ENCODE data around the gene PDPN.

The PDPN gene

DNA sequence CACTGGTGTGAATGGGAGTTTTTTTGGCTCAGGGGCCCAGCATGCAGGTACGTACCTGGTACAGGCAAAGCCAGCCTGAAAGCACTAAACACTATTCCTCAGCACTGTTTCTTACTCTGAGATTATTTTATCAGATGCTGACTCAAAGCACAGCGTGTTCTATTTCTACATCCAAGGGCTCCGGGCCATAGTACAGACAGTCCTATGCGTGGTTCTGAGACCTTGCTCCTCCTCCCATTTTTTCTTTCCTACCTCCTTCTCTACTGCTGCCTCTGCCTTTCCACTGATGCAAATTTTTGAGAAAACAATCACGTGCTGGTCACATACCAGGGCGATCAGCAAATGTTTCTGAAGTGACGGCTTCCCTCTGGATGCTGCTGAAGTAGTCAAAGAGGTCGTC lies 36.3 kb downstream of the PDPN start:
- DNase-seq, result no peak

DNA sequence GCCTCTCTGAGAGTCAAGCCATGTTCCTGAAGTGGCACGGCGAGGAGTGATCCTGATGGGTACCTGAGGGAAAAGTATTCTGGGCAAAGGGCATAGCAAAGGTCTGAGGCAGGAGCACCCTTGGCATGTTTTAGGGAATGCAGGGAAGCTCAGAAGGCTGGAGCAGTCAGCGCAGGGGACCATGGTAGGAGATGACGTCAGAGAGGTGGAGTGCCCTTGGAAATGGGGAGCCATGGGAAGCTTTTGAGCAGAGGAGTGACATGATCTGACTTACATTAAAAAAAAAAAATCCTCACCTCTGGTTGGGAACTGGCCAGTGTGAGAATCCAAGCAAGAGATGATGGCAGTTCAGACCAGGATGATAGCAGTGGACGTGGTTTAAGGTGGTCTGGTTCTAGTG lies 37.2 kb downstream of the PDPN start:
- no peak for DNase-seq

DNA sequence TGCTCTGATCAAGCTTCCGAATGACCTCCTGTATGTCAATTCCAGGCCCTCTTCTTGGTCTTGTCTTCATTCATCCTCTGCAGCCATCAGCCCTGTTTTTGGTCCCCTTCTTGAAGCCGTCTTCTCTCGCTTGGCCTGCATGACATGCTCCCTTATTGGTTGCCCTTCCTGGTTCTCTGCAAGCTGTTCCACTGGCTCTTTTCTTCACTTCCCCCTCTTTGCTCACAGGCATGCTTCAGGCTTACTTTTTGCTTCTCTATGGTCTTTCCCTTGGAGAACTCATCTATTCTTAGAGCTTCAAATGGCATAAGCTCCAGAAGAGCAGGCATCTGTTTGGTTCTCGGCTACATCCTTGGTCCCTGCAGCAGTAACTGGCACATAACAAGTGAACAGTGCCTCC lies 38.8 kb downstream of the PDPN start:
- DNase-seq, result no peak

DNA sequence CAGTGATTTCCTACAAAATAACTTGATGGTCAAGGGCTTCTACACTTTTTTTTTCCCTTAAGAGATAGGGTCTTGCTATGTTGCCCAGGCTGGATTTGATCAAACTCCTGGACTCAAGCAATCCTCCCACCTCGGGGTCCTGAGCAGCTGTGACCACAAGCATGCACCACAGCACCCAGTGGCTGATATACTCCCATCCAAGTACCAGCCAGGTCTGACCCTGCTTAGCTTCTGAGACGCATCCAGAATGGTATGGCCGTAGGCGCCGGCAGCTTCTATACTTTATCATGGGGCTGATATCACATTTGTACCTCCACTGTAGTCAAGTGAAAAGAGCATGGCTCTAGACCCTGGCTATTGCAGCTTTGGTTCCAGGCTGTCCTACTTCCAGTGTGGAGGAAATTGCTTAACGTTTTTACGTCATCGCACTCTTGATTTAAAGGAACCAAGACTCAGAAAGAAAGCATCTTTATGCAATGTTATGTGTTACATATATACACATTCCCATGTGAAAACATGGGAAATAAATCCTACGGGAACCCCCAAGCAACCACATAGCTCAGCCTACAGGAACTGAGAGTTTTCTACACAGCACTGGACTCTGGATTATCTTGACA lies 39.5 kb downstream of the PDPN start:
- no peak for DNase-seq

GRCh38 chr1:13624526-13624925 lies 40.9 kb downstream of the PDPN start:
- DNase-seq, result no peak

DNA sequence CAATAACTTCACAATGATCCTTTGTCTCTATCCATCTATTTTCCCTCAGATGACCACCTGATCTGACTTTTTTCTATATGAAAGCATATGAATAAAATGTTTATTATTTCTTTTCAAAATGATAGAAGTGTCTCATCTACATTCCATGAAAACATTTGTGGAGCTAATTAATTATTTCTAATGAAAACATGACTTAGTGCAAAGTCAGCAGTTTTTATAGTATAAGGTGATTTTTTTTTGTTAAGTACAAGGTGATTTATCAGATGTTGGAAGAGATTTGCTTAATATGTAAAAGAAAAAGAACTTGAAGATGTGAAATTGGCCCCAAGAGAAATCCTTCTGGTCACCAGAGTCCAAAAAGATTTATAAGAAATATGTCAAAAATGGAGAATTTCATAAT lies 43.5 kb downstream of the PDPN start:
- DNase-seq, result no peak

DNA sequence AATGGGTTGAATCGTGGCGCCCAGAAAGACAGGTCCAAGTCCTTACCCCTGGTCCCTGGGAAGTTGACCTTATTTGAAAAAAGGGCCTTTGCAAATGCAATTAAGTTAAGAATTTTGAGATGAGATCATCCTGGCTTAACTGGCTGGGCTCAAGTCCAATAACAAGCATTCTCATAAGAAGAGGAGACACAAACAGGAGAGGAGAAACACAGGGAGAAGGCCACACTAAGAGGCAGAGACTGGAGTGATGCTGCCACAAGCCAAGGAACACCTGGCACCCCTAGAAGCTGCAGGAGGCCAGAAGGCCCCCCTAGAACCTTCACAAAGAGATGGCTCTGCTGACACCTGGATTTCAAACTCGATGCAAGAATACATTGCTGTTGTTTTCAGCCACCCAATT lies 44.6 kb downstream of the PDPN start:
- DNase-seq, result no peak

DNA sequence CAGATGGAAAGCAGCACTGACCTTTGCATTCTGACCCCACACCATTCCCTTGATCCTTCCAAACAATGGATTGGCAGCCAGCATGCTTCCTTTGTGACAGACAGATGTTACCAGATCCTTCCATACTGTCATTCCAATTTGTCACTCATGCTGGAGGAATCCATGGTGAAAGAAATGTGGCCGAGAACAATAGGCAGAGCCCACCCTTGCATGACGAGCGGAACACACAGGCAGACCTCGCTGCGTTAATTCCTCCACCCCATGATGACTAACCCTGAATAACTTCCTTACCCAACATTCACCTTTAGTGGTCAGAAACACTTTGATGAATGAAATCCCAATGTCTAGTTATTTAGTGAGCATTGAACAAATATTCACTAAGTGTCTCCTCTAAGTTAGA lies 45.1 kb downstream of the PDPN start:
- no peak for DNase-seq

- DNase-seq, result no peak
Measured at GRCh38 chr1:13642306-13643004, 58.8 kb downstream of the PDPN start.

DNA sequence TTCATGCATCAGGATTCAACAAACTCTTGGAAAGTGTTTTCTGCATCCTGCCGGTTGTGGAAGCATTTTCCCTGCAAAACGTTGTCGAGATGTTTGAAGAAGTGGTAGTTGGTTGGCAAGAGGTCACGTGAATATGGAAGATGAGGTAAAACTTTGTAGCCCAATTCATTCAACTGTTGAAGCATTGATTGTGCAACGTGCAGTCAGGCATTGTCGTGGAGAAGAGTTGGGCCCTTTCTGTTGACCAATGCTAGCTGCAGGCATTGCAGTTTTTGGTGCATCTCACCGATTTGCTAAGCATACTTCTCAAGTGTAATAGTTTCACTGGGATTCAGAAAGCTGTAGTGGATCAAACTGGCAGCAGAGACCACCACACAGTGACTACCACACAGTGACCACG lies 59.4 kb downstream of the PDPN start:
- no peak for DNase-seq

DNA sequence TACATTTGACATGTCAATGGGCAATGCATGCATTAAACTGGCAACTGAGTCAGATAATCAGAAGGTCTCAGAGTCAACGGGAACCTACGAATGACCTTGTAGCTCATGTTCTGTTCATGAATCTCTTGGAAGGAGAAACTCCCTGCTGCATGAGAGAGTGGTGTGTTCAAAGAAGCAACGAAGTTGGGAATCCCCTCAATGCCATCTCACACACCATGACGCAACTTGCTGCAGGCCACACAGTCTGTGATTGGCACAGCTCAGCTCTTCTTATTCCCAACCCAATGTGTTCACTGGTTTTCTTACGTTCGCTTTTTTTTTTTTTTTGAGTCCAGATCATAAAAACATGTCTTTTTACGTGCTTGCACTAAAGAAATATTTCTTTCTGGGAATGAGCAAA lies 62.9 kb downstream of the PDPN start:
- no peak for DNase-seq

DNA sequence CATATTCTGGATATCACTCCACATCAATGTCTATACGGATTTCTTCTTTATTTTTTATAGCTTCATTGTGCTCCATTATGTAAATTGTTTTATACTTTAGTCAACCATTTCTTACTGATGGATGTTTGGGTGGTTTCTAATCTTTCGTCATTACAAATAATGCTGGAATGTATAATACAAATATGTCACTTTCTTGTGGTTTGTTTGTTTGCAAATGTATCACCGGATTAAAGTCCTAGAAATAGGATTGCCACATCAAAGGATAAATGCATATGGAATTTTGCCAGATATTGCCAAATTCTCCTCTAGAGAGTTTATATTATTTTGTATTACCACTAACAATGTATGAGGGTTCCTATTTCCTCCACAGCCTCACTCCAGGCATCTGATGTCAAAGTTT lies 67.6 kb downstream of the PDPN start:
- DNase-seq, result no peak

DNA sequence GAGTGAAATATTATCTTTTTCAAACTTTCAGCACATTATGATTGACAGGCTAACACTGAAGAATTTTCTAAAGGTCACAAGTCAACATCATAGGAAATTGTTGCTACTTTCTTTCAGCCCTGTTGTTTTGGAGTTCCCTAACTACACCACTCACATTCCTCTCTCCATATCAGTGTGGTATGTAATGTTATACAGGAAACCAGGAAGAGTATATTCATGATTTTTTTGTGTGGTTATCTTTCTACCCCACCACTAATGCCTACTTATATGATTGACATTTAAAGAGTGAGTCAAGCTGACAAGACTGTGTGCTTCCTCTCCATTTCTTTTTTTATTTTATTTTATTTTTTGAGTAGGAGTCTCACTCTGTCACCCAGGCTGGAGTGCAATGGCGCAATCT lies 68.6 kb downstream of the PDPN start:
- DNase-seq, result no peak

DNA sequence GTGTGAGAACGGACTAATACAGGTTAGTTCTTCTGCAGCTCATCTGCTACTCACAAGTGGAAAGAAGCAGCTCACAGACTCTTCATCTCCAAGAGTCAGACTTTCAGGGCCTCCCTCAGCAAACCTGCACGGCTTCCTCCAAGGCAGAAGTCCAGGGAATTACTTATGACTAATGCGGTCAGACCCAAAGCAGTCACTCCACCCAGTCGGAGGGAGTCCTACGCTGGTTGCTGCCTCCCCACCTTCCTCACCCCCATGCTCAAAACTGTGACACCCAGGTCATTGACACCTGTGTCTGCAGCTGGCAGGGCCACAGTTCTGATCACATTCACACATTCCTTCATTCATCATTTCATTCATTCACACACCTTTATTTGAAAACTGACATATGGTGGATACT lies 77.9 kb downstream of the PDPN start:
- DNase-seq, result no peak

GRCh38 chr1:13662493-13662892 lies 78.9 kb downstream of the PDPN start:
- DNase-seq, result no peak

- DNase-seq, result no peak
Measured at GRCh38 chr1:13663969-13664368, 80.3 kb downstream of the PDPN start.

GRCh38 chr1:13664451-13664850 lies 80.8 kb downstream of the PDPN start:
- DNase-seq, result no peak

DNA sequence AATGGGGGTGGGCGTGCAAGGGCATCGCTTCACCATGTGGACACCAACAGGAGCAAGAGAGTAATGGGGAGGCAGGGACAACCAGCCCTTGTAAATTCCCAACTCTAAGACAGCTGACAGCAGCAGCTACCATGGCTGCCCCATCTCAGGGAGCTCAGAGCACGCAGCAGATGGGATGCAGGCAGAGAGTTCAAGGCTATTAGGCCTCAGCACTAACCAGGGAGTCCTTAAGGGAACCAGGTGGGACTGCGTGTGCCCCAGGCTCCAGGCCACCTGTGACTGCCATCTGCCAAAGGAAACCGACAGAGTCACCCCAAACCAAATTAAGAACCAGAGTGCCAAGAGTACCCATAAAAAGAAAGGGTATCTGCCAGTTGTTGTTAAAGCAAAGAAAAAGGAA lies 82.7 kb downstream of the PDPN start:
- DNase-seq, result no peak

Measured in activated T-cell treated with anti-CD3 and anti-CD28 coated beads, Interleukin-2, amount 50 U/mL, for 1 hour (primary cell).